Activated naive CD8-positive, alpha-beta T cell treated with anti-CD3 and anti-CD28 coated beads, Interleukin-2, amount 10 ng/mL, durations not matched to agents 7 days and 5 days (primary cell): Measurements from ENCODE around the gene STKLD1. TPM values are rescaled to one million over a fixed set of nuclear protein-coding genes. Genes with fewer than 3 reads are reported as not detected.
"Not testable (repeated sequence)": the region's sequence is repeated elsewhere in the genome, so short reads cannot be mapped to it uniquely, and the experiment has no call there.

Experiments used
- ATAC-seq: fragments of 150-1000 bp; cut with Tn5 transposase; one replicate; pipeline ENCODE4 v1.10.0; 2021; ENCODE audit warnings: low read depth, moderate library complexity
- POLR2A ChIA-PET: fragments of 350-600 bp; sonication (Branson Sonifier 250); formaldehyde crosslinking; loops from one replicate; lab custom pipeline; 2021; ENCODE audit warnings: antibody characterized with exemption; lab: Charles Lee
- DNase-seq: peaks from one replicate; pipeline ENCODE4 v3.0.0; 2021
- H3K27ac Mint-ChIP-seq: one replicate; pipeline ENCODE4 v1.8.0; 2022; ENCODE audit warnings: mild to moderate bottlenecking, mixed read lengths
- H3K27me3 Mint-ChIP-seq: one replicate; pipeline ENCODE4 v1.8.0; 2022; ENCODE audit warnings: mild to moderate bottlenecking, moderate library complexity, mixed read lengths
- H3K36me3 Mint-ChIP-seq: one replicate; pipeline ENCODE4 v1.8.0; 2021; ENCODE audit warnings: mild to moderate bottlenecking, mixed read lengths
- H3K4me1 Mint-ChIP-seq: one replicate; pipeline ENCODE4 v1.8.0; 2021; ENCODE audit warnings: mixed read lengths
- H3K4me3 Mint-ChIP-seq: one replicate; pipeline ENCODE4 v1.8.0; 2022; ENCODE audit warnings: mild to moderate bottlenecking, moderate library complexity, mixed read lengths
- H3K9me3 Mint-ChIP-seq: one replicate; pipeline ENCODE4 v1.8.0; 2021; ENCODE audit warnings: mixed read lengths
- total RNA-seq, 2 experiments: library from RNA; stranded (reverse); gene quantifications; one replicate each; pipeline ENCODE4 v1.2.3, GENCODE V29; 2021

Gene STKLD1
- total RNA-seq, 2 experiments from 2014 or later = 0.17 to 0.91 TPM

DNA sequence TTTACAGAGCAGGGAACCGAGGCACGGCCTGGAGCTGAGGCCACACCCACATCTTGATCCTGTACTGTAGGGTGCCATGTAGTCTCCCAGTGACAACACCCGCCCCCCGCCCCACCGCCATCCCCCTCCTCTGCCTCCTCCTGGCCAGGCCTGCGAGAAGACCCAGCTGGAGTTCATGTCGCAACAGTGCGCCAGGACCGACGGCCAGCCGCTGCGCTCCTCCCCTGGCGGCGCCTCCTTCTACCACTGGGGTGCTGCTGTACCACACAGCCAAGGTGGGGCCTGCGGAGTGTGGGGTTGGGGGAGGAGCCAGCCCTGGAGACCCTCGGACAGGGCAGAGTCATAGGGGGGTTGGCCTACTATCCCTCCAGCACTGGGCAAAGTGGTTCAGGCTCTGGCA is 60.5 kb downstream of the STKLD1 start:
- POLR2A ChIA-PET = no interaction called here
- ATAC-seq (no peak), DNase-seq (no peak)
- Mint-ChIP-seq H3K9me3 (no peaks in the 10 kb centered on the region), H3K27me3 (no peaks in the 10 kb centered on the region), H3K4me1 (no peaks in the 10 kb centered on the region), H3K36me3 (no peaks in the 10 kb centered on the region), H3K4me3 (no peak overlapping the region), H3K27ac (no peak overlapping the region)

- no peak for DNase-seq
- H3K27me3 Mint-ChIP-seq = no peaks in the 10 kb centered on the region
- H3K4me3 Mint-ChIP-seq = no peak overlapping the region
- no peak for ATAC-seq
- POLR2A ChIA-PET = no interaction called here
- no peaks in the 10 kb centered on the region for H3K4me1 Mint-ChIP-seq
- H3K9me3 Mint-ChIP-seq = no peaks in the 10 kb centered on the region
- no peaks in the 10 kb centered on the region for H3K36me3 Mint-ChIP-seq
- no peak overlapping the region for H3K27ac Mint-ChIP-seq
Observed at GRCh38 chr9:133437753-133438531, 61.8 kb downstream of the STKLD1 start.

GRCh38 chr9:133439337-133439736 is 63.2 kb downstream of the STKLD1 start:
- ATAC-seq (no peak), DNase-seq (no peak)
- no peaks in the 10 kb centered on the region for H3K9me3 Mint-ChIP-seq
- H3K27ac Mint-ChIP-seq = no peak overlapping the region
- POLR2A ChIA-PET = no interaction called here
- H3K4me3 Mint-ChIP-seq = no peak overlapping the region
- H3K27me3 Mint-ChIP-seq = no peaks in the 10 kb centered on the region
- no peaks in the 10 kb centered on the region for H3K36me3 Mint-ChIP-seq
- H3K4me1 Mint-ChIP-seq = no peaks in the 10 kb centered on the region

- no peak for ATAC-seq
- H3K36me3 Mint-ChIP-seq = no peaks in the 10 kb centered on the region
- DNase-seq = no peak
- H3K27me3 Mint-ChIP-seq = no peaks in the 10 kb centered on the region
- H3K4me3 Mint-ChIP-seq = no peak overlapping the region
- H3K9me3 Mint-ChIP-seq = no peaks in the 10 kb centered on the region
- no peak overlapping the region for H3K27ac Mint-ChIP-seq
- POLR2A ChIA-PET = no interaction called here
- no peaks in the 10 kb centered on the region for H3K4me1 Mint-ChIP-seq
Observed at GRCh38 chr9:133440874-133441273, 64.7 kb downstream of the STKLD1 start.

DNA sequence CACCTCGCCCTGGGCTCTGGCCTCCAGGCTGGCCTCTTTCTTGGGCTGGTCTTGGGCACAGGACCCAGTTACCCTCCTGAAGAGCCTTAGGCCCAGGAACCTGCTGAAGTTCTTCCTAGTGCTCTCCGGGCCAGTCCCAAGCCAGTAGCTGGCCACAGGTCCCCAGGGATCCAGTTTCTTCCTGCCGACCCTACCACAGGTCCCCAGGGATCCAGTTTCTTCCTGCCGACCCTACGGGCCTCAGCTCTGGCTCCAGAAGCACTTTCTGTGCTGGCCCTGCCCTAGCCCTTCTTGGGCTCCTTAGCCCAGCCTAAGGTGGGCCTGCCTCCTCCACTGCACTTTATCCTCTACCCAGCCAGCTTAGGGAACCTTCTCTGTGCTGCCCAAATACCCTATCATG is 65.4 kb downstream of the STKLD1 start:
- Mint-ChIP-seq H3K36me3 (no peaks in the 10 kb centered on the region), H3K27ac (no peak overlapping the region), H3K4me3 (no peak overlapping the region), H3K4me1 (no peaks in the 10 kb centered on the region), H3K9me3 (no peaks in the 10 kb centered on the region), H3K27me3 (no peaks in the 10 kb centered on the region)
- no peak for ATAC-seq
- no peak for DNase-seq
- POLR2A ChIA-PET = no interaction called here

DNA sequence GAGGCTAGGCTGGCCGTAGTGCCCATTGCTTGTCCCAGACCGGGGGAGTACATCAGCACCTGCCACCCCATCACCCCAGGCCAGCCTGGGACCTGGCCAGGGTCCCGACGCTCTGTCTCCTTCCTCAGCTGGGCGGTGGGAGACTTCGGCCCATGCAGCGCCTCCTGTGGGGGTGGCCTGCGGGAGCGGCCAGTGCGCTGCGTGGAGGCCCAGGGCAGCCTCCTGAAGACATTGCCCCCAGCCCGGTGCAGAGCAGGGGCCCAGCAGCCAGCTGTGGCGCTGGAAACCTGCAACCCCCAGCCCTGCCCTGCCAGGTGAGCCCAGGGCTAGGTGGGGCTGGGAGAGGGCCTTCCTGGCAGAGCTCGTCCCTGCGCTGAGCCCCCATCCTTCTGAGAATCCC is 67.1 kb downstream of the STKLD1 start:
- ATAC-seq (no peak), DNase-seq (no peak)
- Mint-ChIP-seq H3K4me1 (no peaks in the 10 kb centered on the region), H3K36me3 (no peaks in the 10 kb centered on the region), H3K9me3 (no peaks in the 10 kb centered on the region), H3K4me3 (no peak overlapping the region), H3K27me3 (no peaks in the 10 kb centered on the region), H3K27ac (no peak overlapping the region)
- POLR2A ChIA-PET = no interaction called here

DNA sequence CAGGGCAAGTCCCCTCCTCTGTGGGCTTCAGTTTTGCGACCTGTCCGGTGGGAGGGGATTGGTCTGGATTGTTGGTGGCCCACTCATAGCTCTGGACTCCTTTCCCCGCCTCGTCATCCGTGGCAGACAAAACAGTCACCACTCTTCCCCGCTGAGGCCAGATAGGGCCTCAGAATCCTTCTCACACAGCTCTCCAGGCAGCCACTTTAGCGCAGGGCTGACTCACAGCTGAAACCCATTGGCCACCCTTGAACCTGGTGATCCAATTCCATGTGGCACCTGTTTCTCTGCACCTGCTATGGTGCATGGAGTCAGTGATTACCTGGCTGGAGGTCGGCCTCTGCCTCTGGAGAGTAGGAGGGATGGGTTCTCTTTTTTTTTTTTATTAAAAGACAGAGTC is 67.8 kb downstream of the STKLD1 start:
- Mint-ChIP-seq H3K36me3 (no peaks in the 10 kb centered on the region), H3K27me3 (no peaks in the 10 kb centered on the region), H3K4me1 (no peaks in the 10 kb centered on the region), H3K9me3 (no peaks in the 10 kb centered on the region), H3K27ac (no peak overlapping the region), H3K4me3 (no peak overlapping the region)
- POLR2A ChIA-PET = no interaction called here
- DNase-seq = no peak
- ATAC-seq = no peak

DNA sequence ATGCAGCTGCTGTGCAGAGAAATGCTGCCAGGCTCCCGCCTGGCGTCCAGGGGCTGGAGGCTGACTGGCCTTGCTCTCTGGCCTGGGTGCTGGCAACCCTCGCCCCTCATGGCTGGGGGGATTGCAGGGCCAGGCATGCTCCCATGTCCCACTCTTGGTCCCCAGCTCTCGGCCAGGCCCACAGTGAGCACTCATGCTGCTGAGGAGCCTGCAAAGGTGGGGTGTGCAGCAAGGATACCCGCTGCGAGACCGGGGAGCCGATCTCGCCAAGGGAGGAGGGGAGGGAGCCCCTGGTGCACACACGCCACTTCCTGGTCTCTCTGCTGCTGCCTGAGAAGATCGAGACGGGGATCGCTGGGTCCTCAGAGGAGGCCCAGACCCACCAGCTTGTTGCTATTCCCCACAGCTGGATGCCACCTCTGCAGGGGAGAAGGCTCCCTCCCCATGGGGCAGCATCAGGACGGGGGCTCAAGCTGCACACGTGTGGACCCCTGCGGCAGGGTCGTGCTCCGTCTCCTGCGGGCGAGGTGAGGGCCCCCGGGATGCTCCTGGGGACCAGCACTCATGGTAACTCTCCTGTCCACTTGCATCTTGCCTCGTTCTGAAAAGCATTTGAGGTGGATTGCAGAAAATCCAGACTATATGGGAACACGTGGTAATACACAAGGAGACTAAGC is 69.3 kb downstream of the STKLD1 start:
- DNase-seq (no peak), ATAC-seq (no peak)
- H3K4me3 Mint-ChIP-seq = no peak overlapping the region
- no peaks in the 10 kb centered on the region for H3K36me3 Mint-ChIP-seq
- H3K4me1 Mint-ChIP-seq = no peaks in the 10 kb centered on the region
- POLR2A ChIA-PET = no interaction called here
- H3K27me3 Mint-ChIP-seq = no peaks in the 10 kb centered on the region
- H3K9me3 Mint-ChIP-seq = no peaks in the 10 kb centered on the region
- H3K27ac Mint-ChIP-seq = no peak overlapping the region

DNA sequence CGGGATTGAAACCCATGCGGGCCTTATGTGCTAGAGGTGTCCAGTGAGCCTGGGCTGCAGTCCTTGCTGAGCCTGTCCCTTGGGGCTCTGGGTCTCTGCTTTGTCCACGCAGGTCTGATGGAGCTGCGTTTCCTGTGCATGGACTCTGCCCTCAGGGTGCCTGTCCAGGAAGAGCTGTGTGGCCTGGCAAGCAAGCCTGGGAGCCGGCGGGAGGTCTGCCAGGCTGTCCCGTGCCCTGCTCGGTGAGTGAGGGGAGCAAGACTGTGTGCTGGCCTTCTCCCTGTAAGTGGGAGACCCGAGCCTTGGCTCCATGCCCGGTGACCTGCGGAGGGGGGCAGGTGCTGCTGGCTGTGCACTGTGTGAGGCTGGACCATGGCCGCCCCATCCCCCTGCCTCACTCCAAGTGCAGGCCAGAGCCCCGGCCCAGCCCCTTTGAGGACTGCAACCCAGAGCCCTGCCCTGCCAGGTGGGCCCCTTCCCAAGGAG is 72.4 kb downstream of the STKLD1 start:
- H3K27me3 Mint-ChIP-seq = no peaks in the 10 kb centered on the region
- H3K4me1 Mint-ChIP-seq = no peaks in the 10 kb centered on the region
- no peak overlapping the region for H3K4me3 Mint-ChIP-seq
- H3K36me3 Mint-ChIP-seq = no peaks in the 10 kb centered on the region
- no peak for DNase-seq
- POLR2A ChIA-PET = no interaction called here
- no peaks in the 10 kb centered on the region for H3K9me3 Mint-ChIP-seq
- no peak for ATAC-seq
- no peak overlapping the region for H3K27ac Mint-ChIP-seq

DNA sequence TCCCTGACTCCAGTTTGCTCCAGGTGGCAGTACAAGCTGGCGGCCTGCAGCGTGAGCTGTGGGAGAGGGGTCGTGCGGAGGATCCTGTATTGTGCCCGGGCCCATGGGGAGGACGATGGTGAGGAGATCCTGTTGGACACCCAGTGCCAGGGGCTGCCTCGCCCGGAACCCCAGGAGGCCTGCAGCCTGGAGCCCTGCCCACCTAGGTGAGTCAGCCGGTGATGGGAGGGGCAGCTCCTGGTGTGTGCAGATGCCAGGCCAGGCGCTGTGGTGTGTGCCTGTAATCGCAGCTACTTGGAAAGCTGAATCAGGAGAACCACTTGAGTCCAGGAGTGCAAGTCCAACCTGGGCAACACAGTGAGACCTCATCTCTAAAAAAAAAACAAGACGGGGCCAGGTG is 73.6 kb downstream of the STKLD1 start:
- no peak overlapping the region for H3K27ac Mint-ChIP-seq
- DNase-seq = no peak
- no peak for ATAC-seq
- H3K4me1 Mint-ChIP-seq = no peaks in the 10 kb centered on the region
- no peak overlapping the region for H3K4me3 Mint-ChIP-seq
- no peaks in the 10 kb centered on the region for H3K9me3 Mint-ChIP-seq
- POLR2A ChIA-PET = no interaction called here
- H3K27me3 Mint-ChIP-seq = no peaks in the 10 kb centered on the region
- H3K36me3 Mint-ChIP-seq = no peaks in the 10 kb centered on the region

- POLR2A ChIA-PET = interaction anchor here (0.7 kb wide), 1 partner anchor 23 kb away, joined by 7 read pairs; no protein-coding TSS in a partner anchor
- H3K27me3 Mint-ChIP-seq, H3K27ac Mint-ChIP-seq, ATAC-seq, DNase-seq, H3K36me3 Mint-ChIP-seq, H3K4me1 Mint-ChIP-seq, H3K4me3 Mint-ChIP-seq, H3K9me3 Mint-ChIP-seq: not testable (repeated sequence)
Observed at GRCh38 chr9:133451865-133452264, 75.7 kb downstream of the STKLD1 start.

DNA sequence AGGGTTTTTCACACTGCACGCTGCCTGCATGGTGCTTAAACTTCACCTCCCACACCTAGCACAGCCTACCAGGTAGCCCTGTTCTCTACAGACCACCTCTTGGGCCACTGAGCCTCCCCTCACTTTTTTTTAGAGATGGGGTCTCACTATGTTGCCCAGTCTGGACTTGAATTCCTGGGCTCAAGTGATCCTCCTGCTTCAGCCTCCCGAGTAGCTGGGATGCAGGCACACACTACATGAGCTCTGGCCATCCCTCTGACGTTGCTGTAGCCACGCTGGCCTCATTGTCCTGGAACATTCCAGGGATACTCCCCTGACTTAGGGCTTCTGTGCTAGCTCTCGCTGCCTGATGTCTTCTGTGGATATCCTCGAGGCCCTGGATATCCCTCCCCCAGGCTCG is 76.4 kb downstream of the STKLD1 start:
- DNase-seq = no peak
- H3K27ac Mint-ChIP-seq = no peak overlapping the region
- no peak overlapping the region for H3K4me3 Mint-ChIP-seq
- no peaks in the 10 kb centered on the region for H3K4me1 Mint-ChIP-seq
- POLR2A ChIA-PET = no interaction called here
- ATAC-seq = no peak
- H3K9me3 Mint-ChIP-seq = no peaks in the 10 kb centered on the region
- H3K27me3 Mint-ChIP-seq = no peaks in the 10 kb centered on the region
- no peaks in the 10 kb centered on the region for H3K36me3 Mint-ChIP-seq

DNA sequence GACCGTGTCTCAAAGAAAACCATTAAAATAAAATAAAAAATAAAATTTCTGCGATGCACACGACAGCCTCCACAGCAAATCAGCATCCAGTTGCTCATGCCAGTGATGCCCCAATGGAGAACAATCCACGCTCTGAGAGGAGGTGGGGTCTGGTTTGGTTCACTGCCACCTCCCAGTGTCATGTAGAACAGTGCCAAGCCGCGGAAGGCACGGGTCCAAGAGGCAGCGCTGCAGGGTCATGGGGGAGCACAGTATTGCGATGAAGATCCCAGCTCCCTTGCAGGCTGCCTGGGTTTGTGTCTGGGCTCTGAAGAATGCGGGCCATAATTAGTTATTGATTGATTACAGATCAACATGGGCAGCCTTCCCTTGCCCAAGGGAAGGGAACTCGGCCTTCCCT is 77.5 kb downstream of the STKLD1 start:
- no peak overlapping the region for H3K4me3 Mint-ChIP-seq
- no peaks in the 10 kb centered on the region for H3K4me1 Mint-ChIP-seq
- no peaks in the 10 kb centered on the region for H3K36me3 Mint-ChIP-seq
- H3K27ac Mint-ChIP-seq = no peak overlapping the region
- POLR2A ChIA-PET = no interaction called here
- DNase-seq (no peak), ATAC-seq (no peak)
- H3K9me3 Mint-ChIP-seq = no peaks in the 10 kb centered on the region
- H3K27me3 Mint-ChIP-seq = no peaks in the 10 kb centered on the region

DNA sequence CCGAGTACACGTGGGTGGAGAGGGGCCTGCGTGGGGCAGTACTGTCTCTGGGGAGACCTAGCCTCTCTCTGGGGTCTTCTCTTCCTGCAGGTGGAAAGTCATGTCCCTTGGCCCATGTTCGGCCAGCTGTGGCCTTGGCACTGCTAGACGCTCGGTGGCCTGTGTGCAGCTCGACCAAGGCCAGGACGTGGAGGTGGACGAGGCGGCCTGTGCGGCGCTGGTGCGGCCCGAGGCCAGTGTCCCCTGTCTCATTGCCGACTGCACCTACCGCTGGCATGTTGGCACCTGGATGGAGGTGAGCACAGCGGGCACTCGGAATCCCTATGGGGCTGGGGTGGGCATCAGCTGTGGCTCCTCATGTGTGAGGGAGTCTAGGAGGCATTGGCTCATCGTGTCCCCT is 78.2 kb downstream of the STKLD1 start:
- Mint-ChIP-seq H3K4me1 (no peaks in the 10 kb centered on the region), H3K27ac (no peak overlapping the region), H3K9me3 (no peaks in the 10 kb centered on the region), H3K4me3 (no peak overlapping the region), H3K27me3 (no peaks in the 10 kb centered on the region), H3K36me3 (no peaks in the 10 kb centered on the region)
- POLR2A ChIA-PET = no interaction called here
- DNase-seq (no peak), ATAC-seq (no peak)
